AG04450 (cell line): ENCODE measurements around the gene S100A9. TPM values are rescaled to one million over a fixed set of nuclear protein-coding genes. Genes with fewer than 3 reads are reported as not detected.
"Not testable (repeated sequence)": the region's sequence is repeated elsewhere in the genome, so short reads cannot be mapped to it uniquely, and the experiment has no call there.

Experiments used
- CTCF ChIA-PET: fragments of 300-600, 350-600 bp; formaldehyde crosslinking; extraction: SDS; loops from one replicate; lab custom pipeline; 2022; ENCODE audit warnings: antibody characterized with exemption, inconsistent platforms; lab: Charles Lee
- POLR2A ChIA-PET: fragments of 350-600 bp; formaldehyde crosslinking; extraction: SDS; loops from one replicate; lab custom pipeline; 2021; ENCODE audit warnings: antibody characterized with exemption, inconsistent platforms; lab: Yijun Ruan, JAX
- DNase-seq: peaks from one replicate; pipeline ENCODE4 v3.0.0-alpha.2; 2011; ENCODE audit warnings: low read depth, low spot score
- H3K27ac ChIP-seq: one replicate; pipeline ENCODE4 v1.5.1; 2012; ENCODE audit warnings: low read depth, low read length, control low read depth
- H3K27me3 ChIP-seq: one replicate; pipeline ENCODE4 v1.6.0; 2012; ENCODE audit warnings: low read length; ENCODE audit not compliant: control insufficient read depth, insufficient read depth
- H3K4me3 ChIP-seq: 2 replicates; pipeline ENCODE4 v1.5.1; 2011; ENCODE audit warnings: mild to moderate bottlenecking, low read depth, low read length, control low read depth
- H3K9me3 ChIP-seq: 2 replicates; pipeline ENCODE4 v1.5.1; 2012; ENCODE audit warnings: low read length; ENCODE audit not compliant: control insufficient read depth, insufficient read depth
- polyA plus RNA-seq: library from polyadenylated mRNA; depleted of rRNA; stranded (reverse); fragments of >200 nt; gene quantifications from 2 replicates; pipeline ENCODE4 v1.2.3, GENCODE V29; 2011
- TF ChIP-seq, protein P1 (sequence below): IDR thresholded peaks from 2 replicates; pipeline ENCODE4 v1.5.1; 2011; ENCODE audit warnings: low read depth, low read length, control low read depth, inconsistent platforms

S100A9 gene
- polyA plus RNA-seq, 1 experiment: not detected

DNA sequence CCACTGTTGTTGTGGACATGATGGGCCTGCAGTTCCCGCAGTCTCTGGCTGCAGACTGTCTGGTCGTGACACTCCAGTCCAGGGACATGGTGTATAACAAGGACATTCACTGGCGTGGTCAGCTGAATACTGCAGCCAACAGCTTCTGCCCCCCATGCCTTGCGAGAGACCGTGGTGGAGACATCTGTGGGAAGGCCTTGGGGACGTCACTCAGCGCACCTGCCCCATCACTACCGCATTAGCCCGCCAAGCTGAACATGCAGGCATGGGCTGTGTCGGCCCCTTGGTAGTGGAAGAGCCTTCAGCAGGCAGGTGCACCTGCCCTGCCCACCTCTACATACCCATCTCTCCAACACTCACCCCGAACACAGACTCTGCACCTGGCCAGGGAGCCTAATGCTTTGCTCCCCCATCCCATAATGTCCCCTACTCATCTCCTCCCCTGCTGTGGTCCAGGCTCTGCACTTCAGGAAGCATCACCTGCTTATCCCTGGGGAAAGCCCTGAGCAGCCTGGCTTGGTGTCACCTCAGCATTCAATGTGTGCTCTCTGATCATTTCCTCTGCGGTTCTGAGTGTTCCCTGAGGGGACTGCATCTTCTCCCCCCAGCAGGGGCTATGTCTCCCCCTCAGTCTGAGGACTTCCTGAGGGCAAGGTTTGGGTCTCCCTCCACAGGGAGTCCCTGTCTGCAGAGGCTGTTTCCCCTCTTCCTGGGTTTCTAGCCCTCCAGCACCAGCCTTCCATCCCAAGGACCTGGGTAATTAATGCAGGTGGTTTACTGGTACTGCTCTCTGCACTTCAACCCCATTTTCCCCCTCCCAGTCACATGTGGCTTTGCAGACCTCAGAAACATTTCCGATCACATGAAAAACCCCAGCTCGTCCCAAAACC is 12.2 kb upstream of the S100A9 start:
- ChIA-PET POLR2A (no interaction called here), CTCF (interaction anchor here (1.2 kb wide), 1 partner anchor 149 kb away, joined by 3 read pairs; no protein-coding TSS in a partner anchor)
- Histone ChIP-seq H3K9me3 (no peaks in the 10 kb centered on the region), H3K27ac (no peak overlapping the region), H3K27me3 (peaks cover 9% of the 10 kb centered on the region), H3K4me3 (no peak overlapping the region)
- TF ChIP-seq, protein P1, sequence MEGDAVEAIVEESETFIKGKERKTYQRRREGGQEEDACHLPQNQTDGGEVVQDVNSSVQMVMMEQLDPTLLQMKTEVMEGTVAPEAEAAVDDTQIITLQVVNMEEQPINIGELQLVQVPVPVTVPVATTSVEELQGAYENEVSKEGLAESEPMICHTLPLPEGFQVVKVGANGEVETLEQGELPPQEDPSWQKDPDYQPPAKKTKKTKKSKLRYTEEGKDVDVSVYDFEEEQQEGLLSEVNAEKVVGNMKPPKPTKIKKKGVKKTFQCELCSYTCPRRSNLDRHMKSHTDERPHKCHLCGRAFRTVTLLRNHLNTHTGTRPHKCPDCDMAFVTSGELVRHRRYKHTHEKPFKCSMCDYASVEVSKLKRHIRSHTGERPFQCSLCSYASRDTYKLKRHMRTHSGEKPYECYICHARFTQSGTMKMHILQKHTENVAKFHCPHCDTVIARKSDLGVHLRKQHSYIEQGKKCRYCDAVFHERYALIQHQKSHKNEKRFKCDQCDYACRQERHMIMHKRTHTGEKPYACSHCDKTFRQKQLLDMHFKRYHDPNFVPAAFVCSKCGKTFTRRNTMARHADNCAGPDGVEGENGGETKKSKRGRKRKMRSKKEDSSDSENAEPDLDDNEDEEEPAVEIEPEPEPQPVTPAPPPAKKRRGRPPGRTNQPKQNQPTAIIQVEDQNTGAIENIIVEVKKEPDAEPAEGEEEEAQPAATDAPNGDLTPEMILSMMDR: no peak
- no peak for DNase-seq

- no peak overlapping the region for H3K27ac ChIP-seq
- DNase-seq: no peak
- H3K4me3 ChIP-seq: no peak overlapping the region
- H3K27me3 ChIP-seq: peaks cover 8% of the 10 kb centered on the region
- H3K9me3 ChIP-seq: no peaks in the 10 kb centered on the region
- TF ChIP-seq, protein P1: no peak
- ChIA-PET POLR2A (no interaction called here), CTCF (interaction anchor here (1.2 kb wide), 1 partner anchor 148 kb away, joined by 3 read pairs; no protein-coding TSS in a partner anchor)
Measured at GRCh38 chr1:153346077-153346723, 11.5 kb upstream of the S100A9 start.

DNA sequence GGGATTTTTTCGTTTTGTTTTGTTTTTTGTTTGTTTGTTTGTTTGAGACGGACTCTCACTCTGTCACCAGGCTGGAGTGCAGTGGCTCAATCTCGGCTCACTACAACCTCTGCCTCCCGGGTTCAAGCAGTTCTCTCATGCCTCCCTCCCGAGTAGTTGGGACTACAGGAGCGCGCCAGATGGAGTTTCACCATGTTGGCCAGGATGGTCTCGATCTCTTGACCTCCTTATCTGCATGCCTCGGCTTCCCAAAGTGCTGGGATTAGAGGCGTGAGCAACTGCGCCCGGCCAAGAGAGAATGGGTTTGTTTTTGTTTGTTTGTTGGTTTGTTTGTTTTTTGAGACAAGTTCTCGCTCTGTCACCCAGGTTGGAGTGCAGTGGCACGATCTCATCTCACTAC is 10.6 kb upstream of the S100A9 start:
- H3K27me3 ChIP-seq, H3K27ac ChIP-seq, H3K4me3 ChIP-seq, DNase-seq, CTCF ChIA-PET, H3K9me3 ChIP-seq, POLR2A ChIA-PET: not testable (repeated sequence)

DNA sequence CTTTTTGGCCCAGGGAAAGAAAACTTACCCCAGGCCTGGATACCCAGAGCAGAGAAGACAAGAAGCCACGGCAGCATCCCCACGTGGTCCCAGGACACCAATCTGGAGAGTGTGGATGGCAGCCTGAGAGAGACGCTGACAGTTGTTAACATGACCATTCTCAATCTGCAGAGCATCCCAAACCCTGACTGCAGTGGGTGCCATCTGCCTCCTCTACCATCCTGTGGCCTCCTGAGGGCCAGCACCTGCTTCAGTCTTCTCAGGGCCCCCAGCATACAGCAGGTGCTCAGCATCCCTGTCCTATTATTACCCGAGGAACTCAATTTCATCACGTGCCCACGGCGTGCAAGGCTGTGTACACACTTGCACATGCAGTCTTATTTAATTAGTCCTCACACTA is 9.8 kb upstream of the S100A9 start:
- DNase-seq: no peak
- ChIA-PET POLR2A (no interaction called here), CTCF (interaction anchor here (1.2 to 1.5 kb wide), 2 partner anchors 147 to 163 kb away, joined by 3 to 8 read pairs; no protein-coding TSS in a partner anchor)
- no peak overlapping the region for H3K27ac ChIP-seq
- no peak overlapping the region for H3K4me3 ChIP-seq
- H3K9me3 ChIP-seq: no peaks in the 10 kb centered on the region
- H3K27me3 ChIP-seq: peaks cover 6% of the 10 kb centered on the region
- TF ChIP-seq, protein P1: no peak

GRCh38 chr1:153348511-153349362 is 8.9 kb upstream of the S100A9 start, which contains the start of gene PGLYRP4:
TSS of gene PGLYRP4 (minus strand) at chr1:153348841. CDS start at chr1:153347932, 909 bp downstream.
- peaks cover 8% of the 10 kb centered on the region for H3K27me3 ChIP-seq
- H3K27ac ChIP-seq: no peak within 1 kb of the TSS
- ChIA-PET POLR2A (no interaction called here), CTCF (interaction anchor here (0.6 to 1.5 kb wide), 3 partner anchors 139 to 162 kb away, joined by 3 to 8 read pairs (median 3); no protein-coding TSS in a partner anchor)
- H3K4me3 ChIP-seq: no peak within 1 kb of the TSS
- TF ChIP-seq, protein P1: no peak
- H3K9me3 ChIP-seq: no peaks in the 10 kb centered on the region
- DNase-seq: no peak
